ENCODE measurements around the gene RICTOR.

- TF ChIP-seq CTCF (IDR thresholded peaks at IDR 0.05 in 8 of 11, conservative IDR thresholded peaks at IDR 0.05 in 3 of 11) (no peak), POLR2A (IDR thresholded peaks at IDR 0.05) (no peak), POLR2AphosphoS5 (IDR thresholded peaks at IDR 0.05) (no peak)
Observed at GRCh38 chr5:39121315-39121714, 47.1 kb upstream of the RICTOR start.

Data from spleen (tissue), 7 donors.